Right ventricle myocardium superior (tissue), 1 donor: ENCODE results near the gene GP1BB. TPM values are rescaled to one million over a fixed set of nuclear protein-coding genes. Genes with fewer than 3 reads are reported as not detected.
"Not testable (repeated sequence)": the region's sequence is repeated elsewhere in the genome, so short reads cannot be mapped to it uniquely, and the experiment has no call there.

Source experiments
- ATAC-seq: fragments of 200-7000 bp; cut with Tn5 transposase; one replicate; pipeline ENCODE4 v1.9.1; 2020; ENCODE audit warnings: mild to moderate bottlenecking; ENCODE audit not compliant: poor library complexity
- DNase-seq: peaks from one replicate; pipeline ENCODE4 v3.0.0-alpha.2; 2020
- intact Hi-C: fragments of 100-400 bp; cut with DNase I; formaldehyde crosslinking; loops from one replicate; pipeline ENCODE4 v1.11.2; 2022
- long read RNA-seq: library from polyadenylated mRNA; unstranded; transcript quantifications from one replicate; pipeline ENCODE4 v2.0.0, GENCODE V29; 2021
- total RNA-seq: library from RNA; stranded (reverse); fragmentation: NEBNext Ultra II Directional; extraction: Animal tissue kit (Norgen Biotek cat#: 25700); gene quantifications from one replicate; pipeline ENCODE4 v1.2.1, GENCODE V29; 2021
- donor health status: DM: no; HTN: yes; CAD: no; lungs with severe emphysema.

Gene GP1BB
- total RNA-seq, result not detected
- long read RNA-seq, transcript GP1BB-201 (2 exons, 1,553 nt), result major isoform, 24 of 24 reads
- long read RNA-seq, partial matches to known transcripts, result 0 of 24 reads
- long read RNA-seq, other reads (novel, unspliced or antisense), result 0 of 24 reads

DNA sequence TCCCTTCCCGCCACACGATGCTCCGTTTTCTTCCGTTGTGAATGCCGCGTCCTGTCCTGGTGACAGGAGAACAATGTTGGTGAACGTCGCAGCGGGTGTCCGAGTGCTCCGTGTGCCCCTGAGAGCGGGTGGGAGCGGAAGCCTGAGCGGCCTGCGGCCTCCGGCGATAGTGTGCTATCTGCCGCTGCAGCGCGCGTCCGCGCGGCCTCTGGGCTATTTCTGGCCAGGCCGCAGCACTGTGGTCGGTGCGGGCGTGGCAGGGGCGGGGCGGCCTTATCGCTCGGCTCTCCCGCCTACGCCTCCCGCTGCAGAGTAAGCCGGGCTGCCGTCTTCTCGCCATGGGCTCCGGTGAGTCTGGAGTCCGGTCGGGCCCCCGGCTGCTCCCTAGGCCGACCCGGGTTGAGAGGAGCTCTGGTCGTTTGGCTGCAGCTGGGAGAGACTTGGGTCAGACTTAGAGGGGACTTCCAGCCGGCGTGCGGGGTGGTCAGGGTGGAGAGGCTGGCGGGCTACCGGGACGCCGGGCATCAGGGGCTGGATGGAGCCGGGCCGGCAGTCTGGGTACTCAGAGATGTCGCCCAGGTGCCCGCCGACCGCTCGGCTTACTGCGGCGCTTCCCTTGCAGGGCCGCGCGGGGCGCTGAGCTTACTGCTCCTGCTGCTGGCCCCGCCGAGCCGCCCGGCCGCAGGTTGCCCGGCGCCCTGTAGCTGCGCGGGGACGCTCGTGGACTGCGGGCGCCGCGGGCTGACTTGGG, at the start of gene GP1BB:
GP1BB (plus strand) TSS at position 308 of the 751 bp plus-strand sequence; CDS start at position 339, 31 bp downstream.
- intact Hi-C loops, result no loop called here
- ATAC-seq (peak; percentile 73), DNase-seq (peak; percentile 79)

DNA sequence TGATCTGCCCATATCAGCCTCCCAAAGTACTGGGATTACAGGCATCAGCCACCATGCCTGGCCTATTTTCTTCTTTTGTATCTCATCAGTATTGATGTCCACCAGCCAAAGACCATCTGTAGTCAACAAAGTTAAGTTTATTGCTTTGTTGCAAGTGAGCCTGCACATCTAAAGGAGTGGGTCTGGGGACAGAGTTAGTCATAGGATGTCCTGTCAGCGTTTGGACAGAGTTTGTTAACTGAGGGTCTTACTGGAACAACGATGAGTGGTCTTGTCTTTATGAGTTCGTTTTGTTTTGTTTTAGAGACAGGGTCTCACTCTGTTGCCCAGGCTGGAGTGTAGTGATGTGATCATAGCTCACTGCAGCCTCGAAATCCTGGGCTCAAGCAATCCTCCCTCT, 49.7 kb upstream of the GP1BB start:
- ATAC-seq, result no peak
- no peak for DNase-seq
- intact Hi-C loops, result no loop called here

DNA sequence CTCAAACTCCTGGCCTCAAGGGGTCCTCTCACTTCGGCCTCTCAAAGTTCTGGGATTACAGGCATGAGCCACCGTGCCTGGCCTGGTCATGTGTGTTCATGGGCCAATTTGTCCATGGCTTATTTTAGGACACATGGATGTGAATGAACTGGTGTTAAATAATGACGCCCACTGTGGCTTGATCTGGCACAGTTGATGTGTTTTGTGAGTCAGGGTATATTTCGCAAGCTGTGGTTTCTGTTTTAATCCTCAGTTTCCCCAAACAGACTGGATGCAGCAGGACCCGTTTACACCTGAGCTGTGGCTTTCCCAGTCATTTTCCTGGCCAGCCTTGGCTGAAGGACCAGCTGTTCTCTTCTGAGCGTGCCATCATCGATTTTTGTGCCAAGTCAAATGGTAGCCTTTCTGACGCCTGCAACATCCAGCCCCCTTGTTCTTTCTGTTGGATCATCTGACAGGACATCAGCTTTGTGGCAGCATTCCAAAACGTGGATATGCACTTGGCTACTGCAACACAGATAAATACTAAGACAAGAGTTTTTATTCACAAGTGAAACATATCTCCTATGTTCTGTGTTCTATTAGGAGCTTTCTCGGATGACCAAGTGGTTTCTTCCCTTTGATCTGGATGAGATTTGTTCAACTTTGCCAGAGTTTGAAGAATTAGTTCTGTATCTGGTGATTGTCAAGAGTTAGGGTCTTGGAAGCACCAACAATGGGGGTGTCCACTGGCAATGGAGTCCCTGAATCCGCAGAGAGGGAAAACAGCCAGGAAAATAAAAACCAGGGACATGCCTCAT, 49.0 kb upstream of the GP1BB start:
- DNase-seq (no peak), ATAC-seq (no peak)
- intact Hi-C loops, result no loop called here

DNA sequence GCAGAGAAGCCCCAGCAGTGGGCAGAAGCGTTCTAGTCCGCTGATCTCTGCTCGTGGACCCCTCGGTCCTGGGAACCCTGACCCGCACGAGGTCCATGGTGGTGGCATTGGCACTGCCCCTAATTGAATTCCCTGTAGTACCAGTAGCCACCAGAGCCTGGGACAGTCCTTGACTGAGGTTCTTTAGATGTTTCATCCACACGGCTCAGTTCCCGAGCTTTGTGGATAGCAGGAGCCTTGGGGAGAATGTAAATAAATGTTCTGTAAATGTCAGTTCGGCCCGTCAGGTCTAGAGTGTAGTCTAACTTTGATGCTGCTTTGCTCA, 48.4 kb upstream of the GP1BB start:
- no peak for DNase-seq
- intact Hi-C loops, result no loop called here
- ATAC-seq, result no peak

DNA sequence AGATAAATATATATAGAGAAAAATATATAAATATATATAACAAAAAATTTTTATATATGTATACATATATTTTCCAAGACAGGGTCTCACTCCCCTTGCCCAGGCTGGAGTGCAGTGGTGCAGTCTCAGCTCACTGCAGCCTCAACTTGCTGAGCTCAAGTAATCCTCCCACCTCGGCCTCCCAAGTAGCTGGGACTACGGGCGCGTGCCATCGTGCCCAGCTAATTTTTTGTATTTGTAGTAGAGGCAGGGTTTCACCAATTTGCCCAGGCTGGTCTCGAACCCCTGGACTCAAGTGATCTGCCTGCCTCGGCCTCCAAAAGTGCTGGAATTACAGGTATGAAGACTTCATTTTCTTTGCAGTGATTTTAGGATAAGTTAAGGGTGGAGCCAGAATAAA, 47.9 kb upstream of the GP1BB start:
- DNase-seq (no peak), ATAC-seq (no peak)
- intact Hi-C loops, result no loop called here

DNA sequence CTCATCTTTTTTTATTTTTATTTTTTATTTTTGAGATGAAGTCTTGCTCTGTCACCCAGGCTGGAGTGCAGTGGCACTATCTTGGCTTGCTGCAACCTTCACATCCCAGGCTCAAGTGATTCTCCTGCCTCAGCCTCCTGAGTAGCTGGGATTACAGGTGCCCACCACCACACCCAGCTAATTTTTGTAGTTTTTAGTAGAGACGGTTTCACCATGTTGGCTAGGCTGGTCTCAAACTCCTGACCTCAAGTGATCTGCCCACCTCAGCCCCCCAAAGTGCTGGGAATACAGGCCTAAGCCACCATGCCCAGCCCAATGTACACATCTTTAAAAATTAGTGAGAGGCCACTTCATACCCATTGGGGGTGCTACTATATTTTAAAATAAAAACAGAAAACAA, 46.9 kb upstream of the GP1BB start:
- DNase-seq, ATAC-seq, intact Hi-C loops: not testable (repeated sequence)

DNA sequence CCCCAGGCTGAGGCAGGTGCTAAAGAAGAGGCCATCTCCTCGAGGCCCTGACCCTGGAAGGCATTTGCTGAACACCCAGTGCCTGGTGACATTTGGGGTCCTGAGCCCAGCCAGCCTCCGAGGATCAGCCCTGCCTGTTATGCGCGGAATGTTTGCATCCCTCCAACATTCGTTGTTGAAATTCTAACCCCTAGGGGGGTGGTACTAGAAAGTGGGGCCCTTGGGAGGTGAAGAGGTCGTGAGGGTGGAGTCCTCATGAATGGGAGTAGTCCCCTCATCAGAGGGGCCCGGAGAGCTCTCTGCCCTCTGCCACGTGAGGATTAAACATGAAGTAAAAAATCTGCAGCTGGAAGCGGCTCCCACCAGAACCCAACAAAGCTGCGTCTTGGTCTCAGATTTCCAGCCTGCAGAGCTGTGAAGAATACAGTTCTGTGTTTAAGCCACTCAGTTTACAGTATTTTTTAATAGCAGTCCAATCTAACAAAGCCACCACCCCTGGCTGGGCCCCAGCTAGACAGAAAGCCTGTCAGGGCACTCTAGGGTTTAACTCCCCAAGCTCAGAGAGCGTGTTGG, 44.3 kb upstream of the GP1BB start:
- intact Hi-C loops, result loop anchor here (2.0 kb wide), 1 partner anchor 38 kb away; no protein-coding TSS in a partner anchor
- ATAC-seq (no peak), DNase-seq (no peak)

DNA sequence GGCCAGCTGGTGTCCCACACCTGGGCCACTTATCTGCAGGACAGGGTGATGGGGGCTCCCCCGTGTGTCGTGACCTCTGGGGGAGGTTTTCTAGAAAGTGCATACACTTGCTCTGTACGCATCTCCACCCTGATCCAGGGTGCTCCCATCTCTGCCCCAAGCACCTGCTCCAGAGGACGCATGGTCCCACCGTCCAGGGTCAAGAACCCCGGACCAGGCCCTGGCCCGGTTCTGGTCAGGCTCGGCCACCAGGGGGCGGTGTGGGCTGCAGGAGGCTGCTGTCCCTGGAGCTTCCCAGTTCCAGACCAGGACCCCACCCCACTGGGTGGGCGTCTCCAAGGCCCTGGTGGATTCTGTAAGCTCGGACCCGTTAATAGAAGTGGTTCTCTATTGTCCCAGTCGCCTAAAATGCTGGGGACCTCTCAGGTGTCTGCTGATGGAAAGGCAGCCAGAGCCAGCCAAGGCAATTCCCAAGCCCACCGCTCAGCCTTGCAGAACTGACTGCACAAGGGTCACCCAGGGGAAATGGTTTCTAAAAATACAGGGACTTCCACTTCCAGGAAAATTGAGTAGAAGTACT, 43.7 kb upstream of the GP1BB start:
- DNase-seq (peak; percentile 76), ATAC-seq (peak; percentile 86)
- intact Hi-C loops, result loop anchor here (2.0 kb wide), 1 partner anchor 37 kb away; no protein-coding TSS in a partner anchor

DNA sequence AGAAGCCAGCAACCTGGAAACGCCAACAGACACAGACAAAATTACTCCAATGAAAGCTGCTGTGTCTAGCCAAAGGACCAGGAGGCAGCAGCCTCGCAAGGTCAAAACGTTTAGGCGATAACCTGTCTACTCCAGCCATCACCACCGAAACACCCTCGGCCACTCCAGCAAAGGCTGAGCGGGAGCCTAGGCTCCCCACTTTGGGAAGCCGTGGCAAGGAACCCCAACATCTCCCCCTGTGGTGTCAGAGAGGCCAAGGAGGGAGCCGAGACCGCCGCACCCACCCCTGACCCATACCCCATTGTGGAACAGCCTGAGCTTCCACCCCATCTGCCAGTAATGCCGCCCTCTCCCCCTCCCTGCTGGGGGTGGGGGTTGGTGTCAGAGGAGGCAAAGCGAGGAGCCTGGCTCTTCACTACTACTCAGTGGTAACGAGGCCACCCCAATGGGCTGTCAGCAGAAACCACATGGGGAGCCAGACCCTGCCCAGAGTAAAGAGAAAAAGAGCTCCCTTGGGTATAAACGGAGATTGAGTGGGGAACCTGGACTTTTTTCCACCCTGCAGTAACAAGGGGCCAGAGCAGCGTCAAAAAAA, 43.0 kb upstream of the GP1BB start:
- ATAC-seq (no peak), DNase-seq (no peak)
- intact Hi-C loops, result no loop called here

DNA sequence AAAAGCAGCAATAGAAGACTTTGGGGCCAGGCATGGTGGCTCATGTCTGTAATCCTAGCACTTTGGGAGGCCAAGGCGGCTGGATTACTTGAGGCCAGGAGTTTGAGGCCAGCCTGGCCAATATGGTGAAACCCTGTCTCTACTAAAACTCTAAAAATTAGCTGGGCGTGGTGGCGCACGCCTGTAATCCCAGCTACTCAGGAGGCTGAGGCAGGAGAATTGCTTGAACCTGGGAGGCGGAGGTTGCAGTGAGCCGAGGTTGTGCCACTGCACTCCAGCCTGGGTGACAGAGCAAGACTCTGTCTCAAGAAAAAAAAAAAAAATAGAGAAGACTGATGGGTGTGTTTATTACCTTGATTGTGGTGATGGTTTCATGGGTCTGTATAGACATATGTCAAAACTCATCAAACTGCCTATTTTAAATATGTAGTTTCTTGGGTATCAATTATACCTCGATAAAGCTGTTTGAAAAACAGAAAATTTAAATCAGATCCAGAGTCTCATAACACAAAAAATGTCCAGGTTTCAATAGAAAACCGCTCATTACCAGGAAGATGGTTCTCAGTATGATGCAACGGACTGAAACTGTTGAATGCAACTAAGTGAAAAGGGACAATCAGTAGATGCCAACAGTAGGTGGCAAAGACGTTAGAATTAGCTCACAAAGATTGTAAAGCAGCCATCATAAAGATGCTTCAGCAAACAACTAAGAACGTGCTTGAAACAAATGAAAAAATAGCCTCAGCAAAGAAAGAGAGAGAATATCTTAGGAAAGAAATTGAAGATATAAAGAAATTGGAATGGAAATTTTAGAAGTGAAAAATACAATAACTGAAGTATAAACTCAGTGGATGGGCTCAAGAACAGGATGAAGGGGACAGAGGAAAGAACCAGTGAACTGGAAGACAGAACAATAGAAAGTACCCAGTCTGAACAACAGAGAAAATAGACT, 42.2 kb upstream of the GP1BB start:
- DNase-seq (no peak), ATAC-seq (no peak)
- intact Hi-C loops, result no loop called here

DNA sequence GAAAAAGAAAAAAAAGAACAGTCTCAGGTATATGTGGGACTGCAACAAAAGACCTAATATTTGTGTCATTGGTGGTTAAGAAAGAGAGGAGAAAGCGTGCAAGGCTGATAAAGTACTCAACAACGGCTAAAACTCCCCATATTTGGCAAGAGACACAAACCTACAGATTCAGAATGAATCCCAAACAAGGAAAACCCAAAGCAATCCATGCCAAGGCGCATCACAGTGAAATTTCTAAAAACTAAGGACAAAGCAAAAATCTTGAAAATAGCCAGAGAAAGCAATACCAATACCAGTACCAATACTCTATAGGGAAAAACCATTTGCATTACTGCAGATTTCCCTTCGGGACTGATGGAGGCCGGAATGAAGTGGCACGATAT, 41.5 kb upstream of the GP1BB start:
- intact Hi-C loops, result no loop called here
- no peak for ATAC-seq
- no peak for DNase-seq

DNA sequence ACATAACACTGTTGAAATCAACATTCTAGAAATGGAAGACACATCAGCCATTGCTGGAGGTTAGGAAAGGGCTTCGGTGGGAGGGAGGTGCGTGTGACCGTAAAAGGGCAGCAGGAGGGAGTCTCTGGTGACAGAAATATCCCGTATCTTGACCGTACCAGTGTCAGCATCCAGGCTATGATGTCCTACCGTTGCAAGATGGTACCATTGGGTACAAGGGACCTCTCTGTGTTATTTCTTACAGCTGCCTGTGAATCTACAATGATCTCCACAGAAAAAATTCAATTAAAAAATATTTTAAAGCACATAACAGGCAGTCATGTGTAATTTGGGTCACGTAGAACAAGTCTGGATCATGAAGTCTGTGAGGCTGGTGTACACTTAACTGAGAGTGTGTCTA, 36.4 kb upstream of the GP1BB start:
- intact Hi-C loops, result no loop called here
- ATAC-seq, result no peak

DNA sequence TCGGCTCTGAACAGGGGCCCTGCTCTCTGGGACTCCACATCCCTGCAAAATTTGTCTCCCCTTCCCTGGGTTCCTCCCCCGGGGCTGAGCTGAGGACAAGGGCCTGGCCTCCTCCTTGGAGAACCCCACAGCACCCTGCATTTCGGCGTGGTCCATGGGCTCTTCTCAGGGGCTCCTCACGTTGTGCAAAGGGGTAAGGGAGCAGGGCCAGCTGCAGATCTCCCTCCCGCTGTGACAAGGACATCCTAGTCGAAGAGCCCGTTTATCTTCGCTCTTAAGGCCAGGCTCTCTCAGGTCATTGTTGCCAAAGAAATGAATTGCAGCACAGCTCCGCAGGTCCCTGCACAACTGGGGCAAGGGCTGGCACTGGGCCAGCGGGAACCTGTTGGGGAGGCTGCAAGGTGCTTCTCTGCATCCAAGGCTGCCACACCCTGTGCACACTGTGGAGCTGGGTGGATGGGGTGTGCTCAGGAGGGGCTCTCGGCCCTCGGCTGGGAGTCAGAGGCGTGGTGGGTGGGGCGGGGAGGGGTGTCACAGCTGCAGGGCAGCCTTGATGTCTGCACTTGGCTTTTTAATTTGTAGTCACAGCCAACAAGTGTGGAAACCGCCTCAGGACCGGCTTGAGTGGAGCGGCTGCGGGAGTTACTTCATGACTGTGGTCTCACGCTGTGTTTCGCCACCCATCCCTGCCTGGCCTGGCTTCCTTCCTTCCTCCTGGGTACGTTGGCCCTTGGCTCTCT, 35.6 kb upstream of the GP1BB start:
- DNase-seq (no peak), ATAC-seq (no peak)

More for the DNA sequence above, 36.4 kb upstream of the GP1BB start:
- no peak for DNase-seq

DNA sequence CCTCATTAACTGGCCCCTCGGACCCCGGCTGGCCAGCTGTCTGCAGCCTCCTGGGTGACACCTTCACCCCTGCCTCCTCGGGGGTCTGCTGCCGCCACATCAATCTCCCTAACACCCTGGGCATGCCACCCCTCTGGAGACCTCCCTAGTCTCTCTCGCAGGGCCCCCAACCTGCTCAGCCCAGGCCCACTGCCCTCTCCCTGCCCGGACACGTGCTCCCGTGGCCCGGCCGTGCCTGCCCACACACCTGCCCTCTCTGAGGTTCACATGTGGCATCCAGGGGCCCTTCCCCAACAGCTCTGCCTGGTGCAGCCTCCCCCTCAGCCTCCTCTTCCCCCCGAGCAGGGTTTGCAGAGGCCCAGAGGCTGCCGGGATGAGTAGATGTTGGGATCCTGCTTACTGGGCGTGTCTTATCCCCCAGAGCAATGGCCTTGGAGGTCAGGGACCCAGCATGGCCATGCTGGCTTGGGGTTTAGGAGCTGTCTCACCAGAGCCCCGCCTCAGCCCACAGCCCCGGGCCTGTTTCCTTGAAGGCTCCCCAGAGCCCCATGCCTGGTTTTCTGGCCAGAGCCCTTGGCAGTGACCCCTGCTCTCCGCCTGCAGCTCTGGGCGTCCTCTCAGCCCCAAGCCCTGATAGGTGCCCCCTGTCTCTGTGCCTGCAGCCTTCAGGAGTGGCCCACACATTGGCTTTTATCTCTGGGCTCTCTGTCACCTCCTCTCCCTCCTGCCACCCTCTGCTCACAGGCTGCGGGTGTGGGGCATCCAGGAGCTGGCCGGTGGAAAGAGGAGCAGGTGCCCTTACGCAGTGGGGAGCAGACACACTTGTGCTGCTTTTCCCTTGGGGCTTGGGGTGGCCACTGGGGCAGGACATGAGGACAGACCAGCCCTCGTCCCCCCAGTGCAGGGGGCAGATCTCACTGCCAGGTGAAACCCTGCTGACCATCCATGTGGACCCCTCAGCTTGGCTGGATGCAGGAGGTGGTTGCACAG, 34.7 kb upstream of the GP1BB start:
- intact Hi-C loops, result no loop called here
- DNase-seq (no peak), ATAC-seq (no peak)

More for the DNA sequence above, 35.6 kb upstream of the GP1BB start:
- intact Hi-C loops, result no loop called here

DNA sequence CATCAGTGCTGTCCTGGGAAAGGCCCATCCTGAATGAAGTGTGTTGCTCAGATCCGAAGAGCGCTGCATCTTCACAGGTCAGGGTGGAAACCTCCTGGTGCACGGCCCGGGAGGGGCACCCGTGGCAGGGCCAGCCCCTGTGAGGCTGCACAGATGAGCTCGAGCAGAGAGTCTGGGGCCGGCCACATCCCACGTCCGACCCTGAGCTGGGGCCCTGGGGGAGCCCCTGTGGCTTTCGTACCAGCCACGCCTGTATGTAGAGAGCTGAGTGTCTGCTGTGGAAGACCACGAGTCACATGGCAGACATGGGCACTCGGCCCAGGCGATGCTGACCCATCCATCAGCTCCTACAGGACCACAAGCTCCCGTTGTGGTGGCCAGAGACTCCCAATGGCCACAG, 33.9 kb upstream of the GP1BB start:
- DNase-seq (no peak), ATAC-seq (no peak)
- intact Hi-C loops, result no loop called here
